CD4-positive, alpha-beta T cell treated with Interleukin-2 at 100 ng/mL for 4 hours (primary cell): ENCODE results near the gene EPHB1.

ENCODE experiments used
- DNase-seq: peaks from one replicate; pipeline ENCODE4 v3.0.0-alpha.2; 2020; ENCODE audit warnings: low spot score

EPHB1 gene

GRCh38 chr3:135161425-135161824 lies 366.4 kb downstream of the EPHB1 start:
- no peak for DNase-seq

GRCh38 chr3:135163701-135164100 lies 368.6 kb downstream of the EPHB1 start:
- DNase-seq, result no peak

GRCh38 chr3:135165260-135165659 lies 370.2 kb downstream of the EPHB1 start:
- no peak for DNase-seq

GRCh38 chr3:135166266-135166825 lies 371.3 kb downstream of the EPHB1 start:
- no peak for DNase-seq

GRCh38 chr3:135168822-135169221 lies 373.8 kb downstream of the EPHB1 start:
- DNase-seq, result no peak

- no peak for DNase-seq
Measured at GRCh38 chr3:135169651-135170050, 374.6 kb downstream of the EPHB1 start.

GRCh38 chr3:135170732-135171131 lies 375.7 kb downstream of the EPHB1 start:
- no peak for DNase-seq

- DNase-seq, result no peak
Measured at GRCh38 chr3:135172191-135172869, 377.3 kb downstream of the EPHB1 start.

GRCh38 chr3:135175728-135176277 lies 380.7 kb downstream of the EPHB1 start:
- no peak for DNase-seq

- DNase-seq, result no peak
Measured at GRCh38 chr3:135176881-135177280, 381.8 kb downstream of the EPHB1 start.

GRCh38 chr3:135178566-135178965 lies 383.5 kb downstream of the EPHB1 start:
- no peak for DNase-seq

GRCh38 chr3:135181408-135181807 lies 386.3 kb downstream of the EPHB1 start:
- DNase-seq, result no peak

- DNase-seq, result no peak
Measured at GRCh38 chr3:135182364-135182998, 387.4 kb downstream of the EPHB1 start.

GRCh38 chr3:135190658-135191057 lies 395.6 kb downstream of the EPHB1 start:
- DNase-seq, result no peak

GRCh38 chr3:135191708-135192107 lies 396.6 kb downstream of the EPHB1 start:
- DNase-seq, result no peak

GRCh38 chr3:135192929-135193328 lies 397.9 kb downstream of the EPHB1 start:
- no peak for DNase-seq

GRCh38 chr3:135197246-135197645 lies 402.2 kb downstream of the EPHB1 start:
- no peak for DNase-seq

- no peak for DNase-seq
Measured at GRCh38 chr3:135197856-135198255, 402.8 kb downstream of the EPHB1 start.

- DNase-seq, result no peak
Measured at GRCh38 chr3:135199137-135199536, 404.1 kb downstream of the EPHB1 start.

GRCh38 chr3:135203026-135203425 lies 408.0 kb downstream of the EPHB1 start:
- no peak for DNase-seq

GRCh38 chr3:135213213-135213612 lies 418.2 kb downstream of the EPHB1 start:
- DNase-seq, result no peak

- no peak for DNase-seq
Measured at GRCh38 chr3:135213822-135214221, 418.8 kb downstream of the EPHB1 start.

- DNase-seq, result no peak
Measured at GRCh38 chr3:135214400-135214799, 419.3 kb downstream of the EPHB1 start.
